Upper lobe of left lung (tissue), 4 donors: ENCODE measurements around the gene MIA.
"Not testable (repeated sequence)": the region's sequence is repeated elsewhere in the genome, so short reads cannot be mapped to it uniquely, and the experiment has no call there.

Source experiments
- POLR2A ChIP-seq, 4 donors: fragments of 450-650 bp; IDR thresholded peaks; one replicate each; pipeline ENCODE4 v1.5.1; 2016 to 2017; ENCODE audit warnings: antibody characterized with exemption in 4 of 4, mild to moderate bottlenecking in 2 of 4
- POLR2AphosphoS5 ChIP-seq, 2 donors: sonication (generic); formaldehyde crosslinking; IDR thresholded peaks; one replicate each; pipeline ENCODE4 v1.5.1; 2017; ENCODE audit warnings: antibody characterized with exemption in 2 of 2
- TF ChIP-seq, protein P1 (sequence below), 6 experiments: fragments of 450-650 bp in 4 of 6; fragments of 200-600 bp in 2 of 6; sonication (generic) in 2 of 6; IDR thresholded peaks; one replicate each; pipeline ENCODE4 v1.5.1; 2016 to 2019; ENCODE audit warnings: antibody characterized with exemption in 6 of 6

DNA sequence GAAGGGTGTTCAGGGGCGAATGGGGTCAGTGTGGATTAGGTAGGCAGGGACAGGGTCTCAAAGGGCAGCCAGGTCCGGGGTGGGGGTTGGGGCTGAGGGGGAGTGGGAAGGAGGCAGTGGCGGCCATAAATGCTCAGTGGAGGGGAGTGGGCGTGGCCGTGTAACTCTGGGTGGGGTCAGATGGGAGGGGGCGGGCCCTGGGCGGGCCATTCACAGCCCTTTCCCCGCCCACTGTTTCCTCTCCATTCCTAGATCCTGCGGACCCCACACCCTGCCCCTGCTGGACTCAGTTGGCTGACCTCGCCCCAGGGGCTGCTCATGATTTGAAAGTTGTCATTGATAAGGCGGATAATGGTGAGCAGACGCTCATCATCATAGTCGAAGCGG, 51.0 kb downstream of the MIA start:
- TF ChIP-seq, protein P1, sequence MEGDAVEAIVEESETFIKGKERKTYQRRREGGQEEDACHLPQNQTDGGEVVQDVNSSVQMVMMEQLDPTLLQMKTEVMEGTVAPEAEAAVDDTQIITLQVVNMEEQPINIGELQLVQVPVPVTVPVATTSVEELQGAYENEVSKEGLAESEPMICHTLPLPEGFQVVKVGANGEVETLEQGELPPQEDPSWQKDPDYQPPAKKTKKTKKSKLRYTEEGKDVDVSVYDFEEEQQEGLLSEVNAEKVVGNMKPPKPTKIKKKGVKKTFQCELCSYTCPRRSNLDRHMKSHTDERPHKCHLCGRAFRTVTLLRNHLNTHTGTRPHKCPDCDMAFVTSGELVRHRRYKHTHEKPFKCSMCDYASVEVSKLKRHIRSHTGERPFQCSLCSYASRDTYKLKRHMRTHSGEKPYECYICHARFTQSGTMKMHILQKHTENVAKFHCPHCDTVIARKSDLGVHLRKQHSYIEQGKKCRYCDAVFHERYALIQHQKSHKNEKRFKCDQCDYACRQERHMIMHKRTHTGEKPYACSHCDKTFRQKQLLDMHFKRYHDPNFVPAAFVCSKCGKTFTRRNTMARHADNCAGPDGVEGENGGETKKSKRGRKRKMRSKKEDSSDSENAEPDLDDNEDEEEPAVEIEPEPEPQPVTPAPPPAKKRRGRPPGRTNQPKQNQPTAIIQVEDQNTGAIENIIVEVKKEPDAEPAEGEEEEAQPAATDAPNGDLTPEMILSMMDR (IDR thresholded peaks at IDR 0.05), result not testable (repeated sequence)
- TF ChIP-seq POLR2A, POLR2AphosphoS5 (IDR thresholded peaks at IDR 0.05): not testable (repeated sequence)
